Right ventricle myocardium superior (tissue), 1 donor: Measurements from ENCODE around the gene GAREM2. TPM values are rescaled to one million over a fixed set of nuclear protein-coding genes. Genes with fewer than 3 reads are reported as not detected.

Source experiments
- ATAC-seq: fragments of 200-7000 bp; cut with Tn5 transposase; one replicate; pipeline ENCODE4 v1.9.1; 2020; ENCODE audit warnings: mild to moderate bottlenecking; ENCODE audit not compliant: poor library complexity
- DNase-seq: peaks from one replicate; pipeline ENCODE4 v3.0.0-alpha.2; 2020
- intact Hi-C: fragments of 100-400 bp; cut with DNase I; formaldehyde crosslinking; loops from one replicate; pipeline ENCODE4 v1.11.2; 2022
- total RNA-seq: library from RNA; stranded (reverse); fragmentation: NEBNext Ultra II Directional; extraction: Animal tissue kit (Norgen Biotek cat#: 25700); gene quantifications from one replicate; pipeline ENCODE4 v1.2.1, GENCODE V29; 2021
- donor health status: DM: no; HTN: yes; CAD: no; lungs with severe emphysema.

Gene GAREM2
- total RNA-seq, 1 donor from 2014 or later, result 1.3 TPM

DNA sequence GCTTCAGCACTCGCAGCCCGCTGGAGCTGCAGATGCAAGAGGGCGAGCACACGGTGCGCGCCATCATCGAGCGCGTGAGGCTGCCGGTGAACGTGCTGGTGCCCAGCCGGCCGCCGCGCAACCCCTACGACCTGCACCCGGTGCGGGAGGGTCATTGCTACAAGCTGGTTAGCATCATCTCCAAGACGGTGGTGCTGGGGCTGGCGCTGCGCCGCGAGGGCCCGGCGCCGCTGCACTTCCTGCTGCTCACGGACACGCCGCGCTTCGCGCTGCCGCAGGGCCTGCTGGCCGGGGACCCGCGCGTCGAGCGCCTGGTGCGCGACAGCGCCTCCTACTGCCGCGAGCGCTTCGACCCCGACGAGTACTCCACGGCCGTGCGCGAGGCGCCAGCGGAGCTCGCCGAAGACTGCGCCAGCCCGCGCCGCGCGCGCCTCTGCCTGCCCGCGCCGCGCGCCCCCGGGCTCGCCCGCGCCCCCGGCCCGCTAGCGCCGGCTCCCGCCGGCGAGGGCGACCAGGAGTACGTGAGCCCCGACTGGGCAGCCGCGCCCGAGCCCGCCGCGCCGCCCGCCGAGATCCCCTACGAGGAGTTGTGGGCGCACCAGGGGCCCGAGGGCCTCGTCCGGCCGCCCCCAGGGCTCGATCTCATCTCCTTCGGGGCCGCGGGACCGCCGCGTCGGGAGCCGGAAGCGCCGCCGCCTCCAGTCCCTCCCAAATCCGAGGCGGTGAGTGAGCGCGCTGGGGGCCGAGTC, 11.8 kb downstream of the GAREM2 start:
- intact Hi-C loops, result no loop called here
- peak; percentile 90 for ATAC-seq
- DNase-seq, result peak; percentile 93

- no peak for DNase-seq
- intact Hi-C loops, result no loop called here
- ATAC-seq, result no peak
These were observed 12.5 kb downstream of the GAREM2 start for GRCh38 chr2:26185304-26185928.

DNA sequence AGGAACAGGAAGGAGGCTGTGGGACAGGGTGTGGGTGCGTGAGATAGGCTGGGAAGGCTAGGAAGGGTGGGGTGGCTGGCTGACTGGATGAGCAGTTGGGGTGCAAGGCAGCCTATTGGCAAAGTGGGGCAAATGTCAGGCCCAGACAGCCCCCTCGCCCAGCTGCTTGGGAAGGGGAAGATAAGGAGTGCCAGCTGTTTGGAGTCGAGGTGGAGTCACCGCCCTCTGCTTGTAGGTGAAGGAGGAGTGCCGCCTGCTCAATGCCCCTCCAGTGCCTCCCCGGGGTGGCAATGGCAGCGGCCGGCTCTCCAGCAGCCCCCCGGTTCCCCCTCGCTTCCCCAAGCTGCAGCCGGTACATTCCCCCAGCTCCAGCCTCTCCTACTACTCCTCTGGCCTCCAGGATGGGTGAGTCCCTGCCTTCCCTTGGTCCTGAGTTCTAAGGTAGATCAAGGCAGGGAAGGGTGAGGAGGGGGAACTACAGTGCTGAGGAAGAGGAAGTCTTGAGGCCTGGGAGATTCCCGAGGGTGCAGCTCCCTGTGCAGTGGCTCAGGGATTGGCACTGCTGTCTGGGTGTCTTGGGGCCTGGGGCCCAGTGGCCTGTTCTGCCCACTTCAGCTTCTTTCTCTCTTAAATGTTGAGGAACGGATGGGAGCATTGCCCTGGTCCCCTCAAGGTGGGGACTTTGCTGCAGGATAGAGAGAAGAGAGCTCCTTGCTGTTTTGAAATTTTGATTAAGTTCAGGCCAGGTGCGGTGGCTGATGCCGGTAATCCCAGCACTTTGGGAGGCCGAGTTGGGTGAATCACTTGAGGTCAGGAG, 13.3 kb downstream of the GAREM2 start:
- no peak for DNase-seq
- ATAC-seq, result no peak
- intact Hi-C loops, result no loop called here

DNA sequence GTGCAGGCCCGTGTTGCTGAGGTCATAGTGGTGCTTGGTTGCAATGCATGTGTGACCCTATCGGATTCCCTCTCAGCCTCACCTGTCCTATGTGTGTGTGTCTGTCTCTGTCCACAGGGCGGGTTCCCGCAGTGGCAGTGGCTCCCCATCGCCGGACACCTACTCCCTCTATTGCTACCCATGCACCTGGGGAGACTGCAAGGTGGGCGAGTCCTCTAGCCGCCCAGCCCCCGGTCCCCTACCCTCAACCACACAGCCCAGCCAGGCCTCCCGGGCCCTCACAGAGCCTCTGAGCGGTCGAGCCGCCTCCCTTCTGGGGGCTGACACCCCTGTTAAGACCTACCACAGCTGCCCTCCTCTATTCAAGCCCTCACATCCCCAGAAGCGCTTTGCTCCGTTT, 14.2 kb downstream of the GAREM2 start:
- DNase-seq (no peak), ATAC-seq (no peak)
- intact Hi-C loops, result no loop called here

DNA sequence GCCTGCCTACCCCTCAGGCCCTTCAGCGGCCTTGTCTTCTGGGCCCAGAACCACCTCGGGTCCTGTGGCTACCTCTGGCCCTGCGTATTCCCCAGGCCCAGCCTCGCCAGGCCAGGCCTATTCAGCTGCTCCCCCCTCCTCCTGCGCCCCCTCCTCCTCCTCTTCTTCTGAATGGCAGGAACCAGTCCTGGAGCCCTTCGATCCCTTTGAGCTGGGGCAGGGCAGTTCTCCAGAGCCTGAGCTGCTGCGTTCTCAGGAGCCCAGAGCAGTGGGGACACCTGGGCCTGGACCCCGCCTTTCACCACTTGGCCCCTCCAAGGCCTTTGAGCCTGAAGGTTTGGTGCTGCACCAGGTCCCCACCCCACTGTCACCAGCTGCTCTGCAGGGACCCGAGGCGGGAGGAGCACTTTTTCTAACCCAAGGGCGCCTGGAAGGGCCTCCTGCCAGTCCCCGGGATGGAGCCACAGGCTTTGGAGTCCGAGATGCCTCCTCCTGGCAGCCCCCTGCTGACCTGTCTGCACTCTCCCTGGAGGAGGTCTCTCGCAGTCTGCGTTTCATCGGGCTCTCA, 14.7 kb downstream of the GAREM2 start:
- no peak for ATAC-seq
- DNase-seq, result no peak
- intact Hi-C loops, result no loop called here

DNA sequence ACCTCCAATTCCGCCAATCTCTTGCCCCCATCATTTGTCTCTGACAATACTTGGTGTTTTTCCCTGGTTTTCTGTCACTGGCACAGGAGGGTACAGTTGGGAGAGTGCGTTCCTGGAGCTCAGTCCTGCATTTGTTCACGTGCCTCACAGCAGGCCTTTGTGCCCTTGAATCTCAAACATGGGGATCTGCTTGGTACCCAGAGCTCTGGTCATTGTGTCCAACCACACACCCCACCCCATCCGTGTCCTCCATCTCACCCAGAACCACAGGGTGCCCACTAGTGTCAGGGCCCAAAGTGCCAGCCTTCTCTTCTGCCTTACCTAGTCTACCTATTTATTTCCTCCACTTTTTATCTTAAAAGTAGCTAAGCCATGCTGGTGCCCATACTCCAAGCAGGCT, 16.2 kb downstream of the GAREM2 start:
- no peak for ATAC-seq
- intact Hi-C loops, result no loop called here

GRCh38 chr2:26189751-26190150, 16.9 kb downstream of the GAREM2 start:
- DNase-seq (no peak), ATAC-seq (peak; percentile 11)
- intact Hi-C loops, result no loop called here

More for the DNA sequence above, 16.2 kb downstream of the GAREM2 start:
- no peak for DNase-seq

- intact Hi-C loops, result no loop called here
- DNase-seq, result no peak
- ATAC-seq, result no peak
These were observed 17.5 kb downstream of the GAREM2 start for GRCh38 chr2:26190369-26190768.

GRCh38 chr2:26191316-26192159, 18.6 kb downstream of the GAREM2 start:
- intact Hi-C loops, result no loop called here
- ATAC-seq (peak; percentile 18), DNase-seq (no peak)

GRCh38 chr2:26193578-26194231, 20.8 kb downstream of the GAREM2 start:
- DNase-seq, result no peak
- no peak for ATAC-seq
- intact Hi-C loops, result no loop called here

GRCh38 chr2:26195040-26195984, 22.4 kb downstream of the GAREM2 start:
- intact Hi-C loops, result no loop called here
- no peak for ATAC-seq
- no peak for DNase-seq

GRCh38 chr2:26196683-26197418, 24.0 kb downstream of the GAREM2 start:
- DNase-seq (no peak), ATAC-seq (peak; percentile 38)
- intact Hi-C loops, result no loop called here

DNA sequence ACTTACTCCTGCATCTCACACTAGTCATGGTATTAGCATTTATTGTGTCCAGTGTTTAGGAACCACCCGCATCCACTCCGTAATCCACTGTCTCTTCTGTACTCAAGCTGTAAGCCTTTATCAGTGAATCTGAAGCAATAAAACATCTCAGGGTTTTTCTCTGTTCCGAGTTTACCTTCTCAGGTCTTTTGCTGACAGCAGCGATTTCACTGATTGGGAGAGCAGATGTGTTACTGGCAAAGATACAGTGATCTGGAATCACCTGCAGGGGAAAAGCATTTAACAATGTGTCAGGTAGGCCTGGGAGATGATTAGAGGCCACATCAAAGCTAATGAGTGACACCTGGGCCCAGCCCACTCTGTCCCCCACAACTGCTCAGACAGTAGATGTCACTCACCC, 24.6 kb downstream of the GAREM2 start:
- DNase-seq, result no peak
- intact Hi-C loops, result no loop called here
- no peak for ATAC-seq

- intact Hi-C loops, result no loop called here
- DNase-seq (no peak), ATAC-seq (no peak)
These were observed 30.1 kb downstream of the GAREM2 start for GRCh38 chr2:26202981-26203490.

DNA sequence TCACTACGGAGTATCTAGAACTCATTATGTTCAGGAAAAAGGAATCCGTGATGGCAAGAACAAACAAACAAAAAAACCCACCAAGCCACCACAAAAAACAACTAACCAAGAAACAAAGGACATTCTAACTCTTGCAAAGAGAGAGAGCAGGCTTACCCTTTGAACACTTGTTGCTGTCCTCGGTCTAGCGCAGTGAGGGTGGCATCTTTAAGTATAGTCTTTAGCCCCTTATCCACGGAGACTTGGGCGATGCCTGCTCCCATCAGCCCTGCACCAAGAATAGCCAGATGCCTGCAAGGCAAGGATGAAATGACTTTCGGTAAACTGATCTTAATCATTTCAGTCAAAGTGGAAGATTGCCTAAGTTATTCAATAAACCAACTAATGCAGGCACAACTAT, 31.0 kb downstream of the GAREM2 start:
- DNase-seq (no peak), ATAC-seq (no peak)
- intact Hi-C loops, result no loop called here

DNA sequence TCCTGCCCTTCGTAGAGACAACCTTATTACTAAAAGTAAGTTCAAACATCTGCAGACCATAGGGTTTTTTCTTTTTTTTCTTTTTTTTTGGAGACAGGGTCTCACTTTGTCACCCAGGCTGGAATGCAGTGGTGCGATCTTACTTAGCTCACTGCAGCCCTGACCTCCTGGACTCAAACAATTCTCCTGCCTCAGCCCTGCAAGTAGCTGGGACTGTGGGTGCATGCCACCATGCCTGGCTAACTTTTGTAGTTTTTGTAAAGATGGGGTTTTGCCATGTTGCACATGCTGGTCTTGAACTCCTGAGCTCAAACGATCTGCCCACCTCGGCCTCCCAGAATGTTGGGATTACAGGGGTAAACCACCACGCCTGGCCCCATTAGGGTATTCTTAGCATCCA, 39.1 kb downstream of the GAREM2 start:
- intact Hi-C loops, result no loop called here
- ATAC-seq, result no peak
- DNase-seq, result no peak
